SKM-1 treated with dmso at 0.1 percent for 144 hours (cell line): Measurements from ENCODE around the gene PTGFRN.
A peak's percentile ranks its signal among the peaks of the same experiment; 100 is the strongest.

Source experiments
- DNase-seq: peaks from one replicate; lab custom pipeline; 2025; ENCODE audit not compliant: unreplicated experiment; lab: John Stamatoyannopoulos, UW

The PTGFRN gene

DNA sequence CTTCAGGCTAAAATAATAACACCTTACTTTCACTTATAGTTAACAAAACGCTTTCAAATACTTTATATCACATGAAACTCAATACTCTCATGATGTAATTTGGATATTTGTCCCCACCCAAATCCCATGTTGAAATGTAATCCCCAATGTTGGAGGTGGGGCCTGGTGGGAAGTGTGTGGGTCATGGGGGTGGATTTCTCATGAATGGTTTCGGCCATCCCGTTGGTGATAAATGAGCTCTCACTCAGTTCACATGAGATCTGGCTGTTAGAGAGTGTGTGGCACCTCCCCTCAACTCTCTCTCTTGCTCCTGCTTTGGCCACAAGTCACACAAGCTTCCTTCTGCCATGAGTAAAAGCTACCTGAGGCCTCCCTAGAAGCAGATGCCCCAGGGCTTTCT, 22.5 kb upstream of the PTGFRN start:
- DNase-seq: no peak

DNA sequence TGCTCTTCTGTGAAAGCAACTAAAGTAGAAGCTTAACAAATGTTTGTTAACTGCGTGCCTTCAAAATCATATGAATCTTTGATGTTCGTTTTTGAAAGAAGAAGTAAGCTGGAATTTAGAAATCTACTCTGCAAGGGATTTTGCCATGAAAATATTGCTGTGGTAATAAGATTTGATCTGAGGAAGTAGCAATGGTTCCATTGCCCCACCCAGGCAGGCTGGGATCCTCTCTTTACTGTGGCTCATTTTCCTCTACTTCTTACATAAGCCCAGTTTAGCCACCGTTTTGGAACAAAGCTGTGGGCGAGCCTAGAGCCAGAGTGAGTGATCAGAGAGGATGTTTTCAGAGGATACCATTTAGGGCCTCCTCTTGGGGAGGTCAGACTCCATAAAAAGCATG, 20.3 kb upstream of the PTGFRN start:
- DNase-seq: no peak

DNA sequence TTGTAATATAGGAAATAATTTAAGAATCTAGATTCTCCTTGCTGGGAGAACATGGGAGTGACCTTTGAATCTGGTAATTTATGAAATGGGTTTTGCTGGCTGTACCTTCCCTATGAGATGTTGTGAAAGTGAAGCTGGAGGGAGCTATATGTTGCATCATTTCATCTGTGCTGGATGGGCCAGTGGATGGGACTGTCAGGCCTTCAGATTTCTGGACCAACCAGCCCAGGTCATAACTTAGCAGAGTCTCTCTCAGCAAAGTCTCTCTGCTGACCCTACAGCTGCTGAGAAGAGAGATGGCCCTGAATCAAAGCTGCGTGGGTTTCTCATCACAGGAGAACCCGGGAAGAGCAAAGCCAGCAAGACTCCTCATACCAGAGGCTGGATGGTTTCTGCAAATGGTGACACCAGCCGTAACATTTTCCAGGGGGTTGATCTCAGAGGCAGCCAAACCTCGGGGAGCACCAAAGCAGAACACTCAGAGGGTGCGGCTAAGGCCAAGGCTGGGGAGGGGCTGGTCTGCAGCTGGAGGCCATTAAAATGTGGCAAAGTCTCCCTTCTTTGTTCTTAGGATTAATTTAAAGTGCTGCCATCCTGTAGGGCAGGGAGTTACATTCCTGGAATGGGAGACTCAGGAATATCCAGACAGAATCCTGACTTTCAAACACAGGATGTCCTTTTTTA, 18.2 kb upstream of the PTGFRN start:
- no peak for DNase-seq

GRCh38 chr1:116895073-116895472, 14.6 kb upstream of the PTGFRN start:
- DNase-seq: no peak

GRCh38 chr1:116899529-116899928, 10.2 kb upstream of the PTGFRN start:
- no peak for DNase-seq

DNA sequence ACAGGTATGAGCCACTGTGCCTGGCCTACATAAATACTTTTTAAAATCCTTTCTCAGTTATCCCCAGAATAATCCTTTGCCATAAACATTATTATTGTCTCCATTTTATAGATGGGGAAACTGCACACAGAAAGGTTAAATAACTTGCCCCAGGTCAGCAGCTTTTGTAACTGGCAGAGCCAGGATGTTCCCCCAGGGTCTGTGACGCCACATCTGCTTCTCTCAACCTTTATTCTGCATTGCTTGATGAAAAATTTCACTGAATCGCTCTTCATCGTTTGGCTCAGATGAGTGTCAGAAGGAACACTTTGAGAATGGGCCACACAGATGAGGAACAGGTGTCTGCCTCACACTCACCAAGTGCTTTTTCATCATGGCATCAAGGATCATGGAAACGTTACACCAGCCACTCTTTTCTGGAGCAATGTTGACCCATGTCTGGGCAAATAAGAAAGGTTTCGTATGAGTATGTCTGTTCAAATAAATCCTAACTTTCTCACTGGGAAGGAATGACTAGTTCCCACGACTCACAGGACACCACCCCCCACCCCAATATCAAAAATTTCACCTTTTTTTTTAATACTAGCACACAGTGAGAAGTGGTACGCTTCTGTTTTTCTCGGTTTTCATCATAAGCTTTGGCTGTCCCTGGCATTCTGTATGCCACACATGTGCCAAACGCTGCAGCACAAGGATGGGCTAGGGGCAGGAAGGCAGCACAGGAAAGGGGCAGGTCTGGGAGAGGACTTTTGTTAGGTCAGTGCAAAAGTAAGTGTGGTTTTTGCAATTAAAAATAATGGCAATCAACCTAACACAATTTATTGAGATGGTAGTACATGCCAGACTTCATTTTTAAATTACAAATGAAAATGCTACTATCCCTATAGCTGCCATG, 9.0 kb upstream of the PTGFRN start:
- DNase-seq: no peak

DNA sequence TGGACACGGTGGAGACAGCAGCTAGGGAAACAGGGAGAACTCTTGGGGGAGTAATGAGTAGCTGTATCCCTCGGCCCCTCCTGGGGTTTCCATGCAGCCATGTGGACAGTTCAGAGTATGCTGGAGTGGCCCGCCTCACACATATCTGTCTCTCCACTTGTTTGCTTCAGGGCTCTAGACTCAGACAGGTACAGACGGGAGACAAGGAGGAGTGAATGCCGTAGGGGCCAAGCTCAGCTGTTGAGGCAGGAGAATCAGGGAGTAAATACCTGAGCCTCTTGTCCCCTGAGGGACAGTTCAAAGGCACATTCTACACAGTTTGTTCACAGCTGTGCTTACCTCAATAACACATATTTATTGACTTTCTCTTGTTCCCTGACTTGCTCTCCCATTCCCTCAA, 7.7 kb upstream of the PTGFRN start:
- DNase-seq: no peak

- DNase-seq: no peak
Observed at GRCh38 chr1:116902723-116903383, 6.9 kb upstream of the PTGFRN start.

- DNase-seq: no peak
Observed at GRCh38 chr1:116904791-116905320, 4.9 kb upstream of the PTGFRN start.

GRCh38 chr1:116906812-116907211, 2.9 kb upstream of the PTGFRN start:
- DNase-seq: no peak

GRCh38 chr1:116907351-116907750, 2.4 kb upstream of the PTGFRN start:
- no peak for DNase-seq

- DNase-seq: no peak
Observed at GRCh38 chr1:116908266-116908665, 1.4 kb upstream of the PTGFRN start.

GRCh38 chr1:116908820-116909511, 750 bp upstream of the PTGFRN start:
- DNase-seq: no peak

DNA sequence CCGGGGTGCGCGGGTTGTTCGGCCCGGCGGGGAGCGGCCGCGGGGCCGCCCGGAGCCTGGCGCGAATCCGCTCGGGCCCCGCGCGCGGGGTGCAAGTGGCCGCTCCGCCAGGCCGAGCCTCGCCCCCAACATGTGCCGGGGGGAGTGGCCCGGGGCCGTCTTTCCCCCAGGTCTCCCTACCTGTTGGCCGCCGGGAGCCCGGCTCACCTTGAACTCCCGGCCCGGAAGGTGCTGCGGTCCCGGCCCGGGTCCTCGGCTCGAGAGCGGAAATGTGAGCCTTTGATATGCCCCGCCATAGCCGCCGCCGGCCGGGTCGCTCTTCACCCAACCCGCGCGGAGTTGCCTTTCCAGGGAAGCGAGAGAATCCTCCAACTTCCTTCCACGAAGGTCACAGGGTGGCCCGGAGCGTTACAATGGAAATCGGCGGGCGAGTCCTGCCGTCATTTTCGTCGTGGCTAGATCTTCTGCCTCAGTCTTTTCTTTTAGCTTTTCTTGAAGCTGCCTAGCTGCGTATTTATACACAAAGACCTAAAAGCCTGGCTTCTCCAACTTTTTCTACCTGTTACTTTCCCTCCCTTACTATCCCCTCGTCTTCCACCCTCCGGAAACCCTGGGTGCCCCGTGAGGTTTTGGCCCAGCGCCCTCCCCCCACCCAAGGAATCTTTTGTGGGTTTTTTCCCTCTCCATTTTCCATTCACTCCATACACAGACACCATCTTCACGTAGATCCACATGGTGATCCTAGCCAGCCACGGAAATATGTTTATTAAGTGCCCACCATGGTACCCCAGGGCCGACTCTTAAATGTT, 867 bp downstream of the PTGFRN start:
- DNase-seq: peak; percentile 14

GRCh38 chr1:116911188-116911553, 1.5 kb downstream of the PTGFRN start:
- no peak for DNase-seq

- DNase-seq: no peak
Observed at GRCh38 chr1:116911779-116912469, 2.2 kb downstream of the PTGFRN start.

GRCh38 chr1:116912846-116913245, 3.1 kb downstream of the PTGFRN start:
- DNase-seq: no peak

GRCh38 chr1:116913941-116914340, 4.2 kb downstream of the PTGFRN start:
- no peak for DNase-seq

GRCh38 chr1:116914667-116915066, 5.0 kb downstream of the PTGFRN start:
- no peak for DNase-seq
